Measurements from ENCODE around the gene GPC6. TPM values are rescaled to one million over a fixed set of nuclear protein-coding genes. Genes with fewer than 3 reads are reported as not detected.

The GPC6 gene
- total RNA-seq, 2 experiments from 2014 or later: not detected

GRCh38 chr13:93406136-93406535, 179.5 kb downstream of the GPC6 start:
- H3K36me3 ChIP-seq (ENCODE audit: insufficient read depth, low read length): no peaks in the 10 kb centered on the region

GRCh38 chr13:93407551-93407950, 180.9 kb downstream of the GPC6 start:
- no TSS peak for BruUV-seq (replicated peaks)
- no peak for DNase-seq (ENCODE audit: low spot score)
- H3K79me2 ChIP-seq (ENCODE audit: insufficient read depth, low read depth, low read length): no peaks in the 10 kb centered on the region
- H3K9me3 ChIP-seq (ENCODE audit: low read length): no peaks in the 10 kb centered on the region
- no peaks in the 10 kb centered on the region for H3K9me2 ChIP-seq (ENCODE audit: insufficient read depth, low read length)
- ChIA-PET POLR2A (no interaction called here), CTCF (ENCODE audit: unreplicated experiment) (no interaction called here)
- H3K4me2 ChIP-seq (ENCODE audit: low read length): no peak overlapping the region
- H4K20me1 ChIP-seq (ENCODE audit: insufficient read depth, low read length): no peaks in the 10 kb centered on the region
- intact Hi-C loops (cut with micrococcal nuclease; ENCODE audit: unreplicated experiment): no loop called here
- no peak overlapping the region for H2AFZ ChIP-seq (ENCODE audit: low read length)
- H3K36me3 ChIP-seq (ENCODE audit: insufficient read depth, low read length): no peaks in the 10 kb centered on the region
- H3K4me3 ChIP-seq (ENCODE audit: low read depth, low read length, poor library complexity, severe bottlenecking): no peak overlapping the region
- no peak overlapping the region for H3K27ac ChIP-seq (ENCODE audit: low read depth, low read length, poor library complexity, severe bottlenecking)
- H3K4me1 ChIP-seq (ENCODE audit: insufficient read depth, low read length, poor library complexity, severe bottlenecking): no peaks in the 10 kb centered on the region
- TF ChIP-seq EZH2phosphoT487 (IDR thresholded peaks at IDR 0.05; ENCODE audit: borderline replicate concordance, low read depth, low read length): no peak
- no peak for TF ChIP-seq CTCF (conservative IDR thresholded peaks at IDR 0.05; ENCODE audit: low read length)

More at GRCh38 chr13:93406136-93406535, 179.5 kb downstream of the GPC6 start:
- Histone ChIP-seq H3K9me3 (ENCODE audit: low read length) (no peaks in the 10 kb centered on the region), H3K4me2 (ENCODE audit: low read length) (no peak overlapping the region), H4K20me1 (ENCODE audit: insufficient read depth, low read length) (no peaks in the 10 kb centered on the region), H2AFZ (ENCODE audit: low read length) (no peak overlapping the region), H3K4me1 (ENCODE audit: insufficient read depth, low read length, poor library complexity, severe bottlenecking) (no peaks in the 10 kb centered on the region), H3K9me2 (ENCODE audit: insufficient read depth, low read length) (no peaks in the 10 kb centered on the region), H3K4me3 (ENCODE audit: low read depth, low read length, poor library complexity, severe bottlenecking) (no peak overlapping the region), H3K79me2 (ENCODE audit: insufficient read depth, low read depth, low read length) (no peaks in the 10 kb centered on the region), H3K27ac (ENCODE audit: low read depth, low read length, poor library complexity, severe bottlenecking) (no peak overlapping the region)
- ChIA-PET CTCF (ENCODE audit: unreplicated experiment) (no interaction called here), POLR2A (no interaction called here)
- no peak for DNase-seq (ENCODE audit: low spot score)
- BruUV-seq (replicated peaks): no TSS peak
- intact Hi-C loops (cut with micrococcal nuclease; ENCODE audit: unreplicated experiment): no loop called here
- TF ChIP-seq EZH2phosphoT487 (IDR thresholded peaks at IDR 0.05; ENCODE audit: borderline replicate concordance, low read depth, low read length): no peak
- TF ChIP-seq CTCF (conservative IDR thresholded peaks at IDR 0.05; ENCODE audit: low read length): no peak

GRCh38 chr13:93409001-93409400, 182.4 kb downstream of the GPC6 start:
- H3K9me3 ChIP-seq (ENCODE audit: low read length): no peaks in the 10 kb centered on the region
- DNase-seq (ENCODE audit: low spot score): no peak
- no peak for TF ChIP-seq CTCF (conservative IDR thresholded peaks at IDR 0.05; ENCODE audit: low read length)
- no peak for TF ChIP-seq EZH2phosphoT487 (IDR thresholded peaks at IDR 0.05; ENCODE audit: borderline replicate concordance, low read depth, low read length)
- ChIA-PET CTCF (ENCODE audit: unreplicated experiment) (no interaction called here), POLR2A (no interaction called here)
- H4K20me1 ChIP-seq (ENCODE audit: insufficient read depth, low read length): no peaks in the 10 kb centered on the region
- no peak overlapping the region for H3K27ac ChIP-seq (ENCODE audit: low read depth, low read length, poor library complexity, severe bottlenecking)
- no peaks in the 10 kb centered on the region for H3K79me2 ChIP-seq (ENCODE audit: insufficient read depth, low read depth, low read length)
- H3K4me3 ChIP-seq (ENCODE audit: low read depth, low read length, poor library complexity, severe bottlenecking): no peak overlapping the region
- H2AFZ ChIP-seq (ENCODE audit: low read length): no peak overlapping the region
- intact Hi-C loops (cut with micrococcal nuclease; ENCODE audit: unreplicated experiment): no loop called here
- H3K4me2 ChIP-seq (ENCODE audit: low read length): no peak overlapping the region
- H3K9me2 ChIP-seq (ENCODE audit: insufficient read depth, low read length): no peaks in the 10 kb centered on the region
- H3K36me3 ChIP-seq (ENCODE audit: insufficient read depth, low read length): no peaks in the 10 kb centered on the region
- no peaks in the 10 kb centered on the region for H3K4me1 ChIP-seq (ENCODE audit: insufficient read depth, low read length, poor library complexity, severe bottlenecking)
- BruUV-seq (replicated peaks): no TSS peak

Measured in OCI-LY7 (cell line).